Measurements from ENCODE around the gene STXBP3.

- TF ChIP-seq CTCF (IDR thresholded peaks at IDR 0.05): no peak
- TF ChIP-seq EP300 (IDR thresholded peaks at IDR 0.05): no peak
- no peak for TF ChIP-seq POLR2A (IDR thresholded peaks at IDR 0.05)
- TF ChIP-seq POLR2AphosphoS5 (IDR thresholded peaks at IDR 0.05): no peak
Observed at GRCh38 chr1:108842525-108843181, 96.2 kb downstream of the STXBP3 start.

Measured in gastroesophageal sphincter (tissue), 3 donors.